ENCODE results near the gene EFNA5.

EFNA5 gene

GRCh38 chr5:107541400-107541799 lies 129.3 kb downstream of the EFNA5 start:
- no peak for DNase-seq

- no peak for DNase-seq
Measured at GRCh38 chr5:107539726-107540330, 130.9 kb downstream of the EFNA5 start.

DNA sequence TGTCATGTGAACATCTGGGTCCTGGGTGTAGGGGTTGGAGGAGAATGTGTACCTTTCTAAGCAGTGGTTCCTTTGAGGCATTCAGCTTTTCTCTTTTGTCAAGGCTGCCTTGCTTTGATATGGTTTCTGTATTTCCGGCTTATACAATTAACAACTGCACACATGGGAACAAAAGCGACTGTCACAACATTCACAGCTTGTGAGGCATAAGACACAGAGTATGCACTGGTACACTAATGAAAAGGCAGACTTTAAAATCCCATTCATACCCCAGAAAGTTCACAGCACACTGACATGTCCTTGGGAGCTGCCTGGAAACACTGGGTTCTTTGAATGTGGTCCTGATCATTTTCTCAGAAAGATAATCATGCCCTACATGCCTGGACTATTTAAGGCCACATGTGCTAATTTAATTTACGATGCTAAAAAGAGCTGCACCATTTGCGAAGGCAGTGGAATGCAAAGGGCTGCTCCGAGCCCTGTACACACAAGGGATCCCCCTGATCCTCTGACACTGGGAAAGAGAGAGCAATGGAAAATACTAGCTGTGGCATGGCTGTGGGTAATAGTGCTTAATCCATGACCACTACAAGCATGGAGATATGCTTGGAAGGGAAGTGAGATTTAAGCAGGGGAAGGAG lies 131.8 kb downstream of the EFNA5 start:
- DNase-seq: no peak

DNA sequence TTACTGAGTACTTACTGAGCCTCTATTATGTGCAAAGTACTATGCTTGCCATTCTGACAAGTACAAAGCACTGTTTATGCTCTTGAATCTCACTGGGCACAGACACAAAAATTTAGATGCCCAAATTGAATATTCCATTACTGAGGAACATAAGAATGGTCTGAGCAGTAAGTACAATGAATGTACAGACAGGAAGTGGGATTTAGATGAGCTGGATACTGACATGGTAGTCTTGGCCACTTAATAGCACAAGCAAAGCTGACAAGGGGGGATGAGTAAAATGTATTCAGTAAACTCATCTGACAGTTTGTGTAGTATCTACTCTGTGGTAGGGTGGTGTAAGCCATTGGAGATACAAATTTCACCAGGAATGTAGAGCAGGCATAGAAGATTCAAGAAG lies 132.4 kb downstream of the EFNA5 start:
- peak; percentile 39 for DNase-seq

- DNase-seq: peak; percentile 21
Measured at GRCh38 chr5:107535849-107536248, 134.9 kb downstream of the EFNA5 start.

DNA sequence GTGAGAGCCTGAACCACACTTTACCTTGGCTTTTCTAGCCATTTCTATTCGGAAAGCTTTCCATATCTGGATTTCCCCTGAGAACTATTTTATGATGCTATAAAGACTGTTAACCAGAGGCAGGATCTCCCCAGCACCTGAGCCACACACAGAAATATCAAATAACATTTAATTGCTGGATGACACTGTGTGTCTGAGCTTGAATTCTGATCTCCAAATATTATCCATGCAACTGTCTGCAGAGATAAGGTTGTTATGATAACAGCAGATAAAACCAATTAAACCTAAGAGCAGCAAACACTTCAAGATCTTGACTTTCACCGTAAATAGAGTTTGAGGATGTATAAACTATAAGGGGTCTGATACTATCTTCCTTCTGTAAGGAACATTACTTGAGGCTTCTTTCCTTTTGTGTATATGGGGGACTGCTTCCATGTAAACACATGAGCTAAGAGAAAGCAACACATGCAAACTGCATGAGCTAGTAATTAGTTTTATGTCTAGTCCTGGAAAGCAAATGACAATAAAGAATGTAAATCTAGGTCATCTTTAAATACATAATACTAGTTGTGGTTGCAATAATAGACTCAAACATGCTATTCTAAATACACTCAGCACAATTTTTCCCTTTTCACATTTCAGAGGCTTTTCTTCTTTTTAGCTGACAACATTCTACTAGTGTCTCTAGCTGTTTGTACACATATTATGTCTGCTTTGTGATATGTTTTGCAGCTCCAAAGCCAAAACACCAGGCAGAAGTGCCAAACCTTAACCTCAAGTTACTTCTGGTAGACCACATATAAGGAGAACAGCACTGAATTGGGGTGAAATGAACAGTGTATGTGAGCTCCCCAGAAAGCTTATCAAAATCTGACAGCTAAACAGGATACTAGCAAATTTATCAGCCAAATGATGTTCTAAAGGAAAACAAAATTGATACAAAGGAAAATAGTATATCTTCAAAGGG lies 136.5 kb downstream of the EFNA5 start:
- no peak for DNase-seq

GRCh38 chr5:107532916-107533315 lies 137.8 kb downstream of the EFNA5 start:
- no peak for DNase-seq

- DNase-seq: peak; percentile 74
Measured at GRCh38 chr5:107532169-107532878, 138.4 kb downstream of the EFNA5 start.

DNA sequence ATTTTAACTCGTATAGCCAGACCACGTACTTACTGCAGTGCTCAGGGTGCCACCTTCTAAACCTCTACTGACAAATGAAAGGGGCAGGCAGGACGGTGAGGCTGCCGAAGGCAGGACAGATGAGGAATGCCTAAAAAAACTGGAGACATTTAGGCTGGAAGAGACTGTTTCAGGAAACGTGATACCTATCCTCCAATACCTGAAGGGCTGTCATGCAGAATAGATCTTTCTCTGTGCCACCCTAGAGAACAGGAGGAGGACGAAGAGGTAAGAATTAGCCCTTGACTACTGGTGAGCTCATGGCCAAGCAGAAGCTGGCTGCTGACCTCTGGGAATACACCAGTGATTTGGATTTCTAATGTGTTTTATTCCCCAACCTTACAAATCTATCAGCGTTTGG lies 139.4 kb downstream of the EFNA5 start:
- no peak for DNase-seq

GRCh38 chr5:107529618-107530017 lies 141.1 kb downstream of the EFNA5 start:
- DNase-seq: no peak

DNA sequence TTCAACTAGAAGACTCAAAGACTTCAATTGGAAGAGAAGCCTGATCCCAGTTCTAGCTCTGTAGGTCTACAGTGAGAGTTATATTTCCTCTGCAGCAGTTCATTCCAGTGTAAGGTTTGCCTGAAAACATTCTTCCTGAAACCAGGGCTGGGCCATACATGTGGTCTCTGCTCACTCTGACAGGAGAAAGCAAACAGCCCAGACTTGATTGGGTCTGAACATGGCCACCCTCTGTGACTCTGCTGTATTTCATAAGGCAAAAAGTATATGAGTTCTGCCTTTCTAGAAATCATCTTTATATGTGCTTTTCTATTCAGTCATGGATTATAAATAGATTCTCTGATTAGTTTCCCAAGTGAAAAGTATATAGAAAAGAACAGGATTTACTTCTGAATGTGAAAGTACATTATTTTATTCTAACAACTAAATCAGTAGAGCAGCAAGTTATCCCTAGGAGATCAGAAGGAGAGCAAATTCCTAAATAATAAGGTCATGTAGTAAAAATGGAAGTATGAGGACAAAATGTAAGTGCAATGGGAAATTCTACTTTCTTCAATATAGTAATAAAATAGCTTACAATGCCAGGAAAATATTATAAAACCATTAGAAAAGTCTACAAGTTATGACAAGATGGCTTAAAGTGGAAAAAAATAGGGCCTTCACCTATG lies 144.3 kb downstream of the EFNA5 start:
- no peak for DNase-seq

GRCh38 chr5:107524111-107524510 lies 146.6 kb downstream of the EFNA5 start:
- DNase-seq: no peak

GRCh38 chr5:107523029-107523680 lies 147.6 kb downstream of the EFNA5 start:
- peak; percentile 13 for DNase-seq

- DNase-seq: no peak
Measured at GRCh38 chr5:107522456-107522855, 148.3 kb downstream of the EFNA5 start.

GRCh38 chr5:107519900-107520354 lies 150.8 kb downstream of the EFNA5 start:
- DNase-seq: no peak

DNA sequence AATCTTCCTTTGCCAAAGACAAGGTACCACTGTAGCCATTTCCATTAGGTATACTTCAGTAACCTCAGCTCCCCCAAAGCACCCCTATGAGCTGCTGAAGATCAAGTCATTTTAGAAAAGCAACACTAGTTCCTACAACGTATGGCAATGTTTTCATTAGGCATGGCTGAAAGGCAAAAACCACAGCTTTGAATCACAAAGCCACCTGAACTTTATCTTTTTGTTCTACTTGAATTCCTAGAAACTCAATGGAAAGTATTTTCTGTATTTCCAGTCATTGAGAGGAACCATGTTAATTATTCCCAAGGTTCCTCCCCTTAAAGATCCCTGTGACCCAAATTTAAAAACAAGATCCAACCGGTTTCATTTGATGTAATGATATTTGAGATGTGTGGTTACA lies 152.1 kb downstream of the EFNA5 start:
- no peak for DNase-seq

DNA sequence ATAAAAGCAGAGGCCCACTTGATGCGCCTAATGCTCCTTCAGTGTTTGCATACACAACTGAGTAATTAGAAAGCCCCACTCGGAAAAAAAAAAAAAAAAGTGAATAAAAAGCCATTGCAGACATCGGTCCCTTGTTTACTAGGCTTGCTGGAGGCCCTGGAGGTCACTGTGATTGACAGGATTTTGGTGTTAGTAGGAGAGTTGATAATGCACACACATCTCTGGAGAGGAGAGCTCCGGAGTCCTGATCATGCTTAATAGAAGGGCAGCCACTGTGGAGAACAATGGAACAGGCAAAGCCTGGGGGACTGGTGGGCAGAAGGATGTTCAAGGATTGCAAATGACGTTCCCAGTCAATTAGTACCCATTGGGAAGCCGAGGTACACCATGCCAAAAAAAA lies 152.5 kb downstream of the EFNA5 start:
- no peak for DNase-seq

DNA sequence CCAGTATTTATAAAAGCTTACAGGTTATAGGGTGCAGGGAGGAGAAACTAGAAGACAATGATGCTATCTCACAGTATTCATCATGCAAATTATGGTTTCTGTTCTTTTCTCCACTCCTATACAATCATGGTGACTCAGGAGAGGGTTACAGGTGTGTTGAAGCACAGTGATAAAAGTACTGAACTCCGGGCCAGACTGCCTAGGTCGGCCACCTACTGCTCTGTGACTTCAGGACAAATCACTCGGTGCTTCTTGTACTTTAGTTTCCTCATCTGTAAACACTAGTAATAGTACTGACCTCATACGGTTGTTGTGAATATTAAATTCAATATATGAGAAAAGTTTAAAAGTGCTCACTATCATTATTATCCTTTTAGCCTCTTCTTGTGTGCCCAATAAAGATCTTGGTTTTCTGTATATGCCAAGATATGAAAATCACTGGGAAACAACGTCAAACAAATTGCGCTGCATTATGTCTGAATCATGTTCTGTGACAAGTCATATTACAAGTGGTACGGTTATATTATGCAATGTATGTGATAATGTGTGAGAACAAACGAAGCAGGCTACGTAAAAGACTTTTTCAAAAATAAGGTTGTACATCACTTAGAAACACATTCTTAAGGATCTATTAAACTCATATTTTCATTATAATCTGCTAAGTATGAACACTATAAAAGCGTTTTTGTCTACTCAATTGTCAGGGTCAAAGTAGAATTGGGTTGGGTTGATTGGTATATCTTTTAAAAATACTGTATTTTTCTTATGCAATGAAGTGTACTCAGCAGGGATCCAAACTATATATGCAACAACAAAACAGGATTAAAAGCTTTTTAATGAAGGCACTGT lies 153.3 kb downstream of the EFNA5 start:
- DNase-seq: no peak

GRCh38 chr5:107516452-107517184 lies 154.1 kb downstream of the EFNA5 start:
- DNase-seq: no peak

DNA sequence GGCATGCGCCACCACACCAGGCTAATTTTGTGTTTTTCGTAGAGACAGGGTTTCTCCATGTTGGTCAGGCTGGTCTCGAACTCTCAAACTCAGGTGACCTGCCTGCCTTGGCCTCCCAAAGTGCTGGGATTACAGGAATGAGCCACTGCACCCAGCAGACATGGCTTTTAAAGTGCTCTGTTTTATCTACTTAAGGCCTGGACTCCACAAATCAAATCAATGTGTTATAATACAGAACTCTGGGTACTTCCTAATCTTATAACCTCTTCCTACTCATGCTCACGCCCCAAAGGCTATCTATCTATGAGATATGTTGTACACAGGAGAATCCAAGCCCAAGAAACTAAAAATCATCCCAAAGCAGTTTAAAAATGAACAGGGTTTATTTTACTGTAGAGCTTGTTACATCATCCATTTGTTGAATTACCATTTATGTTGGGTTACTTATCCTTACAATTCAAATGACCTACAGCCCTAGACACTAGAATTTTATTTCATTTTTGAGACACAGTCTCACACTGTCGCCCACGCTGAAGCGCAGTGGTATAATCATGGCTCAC lies 155.1 kb downstream of the EFNA5 start:
- no peak for DNase-seq
